HepG2 (cell line): ENCODE results near the gene TCAIM. TPM values are rescaled to one million over a fixed set of nuclear protein-coding genes. Genes with fewer than 3 reads are reported as not detected.

Experiments used
- AKNA ChIP-seq: sonication (generic); formaldehyde crosslinking; IDR thresholded peaks from 2 replicates; pipeline ENCODE4 v1.4.0; 2020; ENCODE audit warnings: missing genetic modification reagents, borderline replicate concordance
- BORCS8-MEF2B ChIP-seq: sonication (generic); formaldehyde crosslinking; IDR thresholded peaks from 2 replicates; pipeline ENCODE4 v1.8.0; 2022; ENCODE audit warnings: mild to moderate bottlenecking, missing genetic modification reagents
- CREB1 ChIP-seq, 2 experiments: fragments of 450-650 bp in 1 of 2; IDR thresholded peaks; 2 replicates each; pipeline ENCODE4 v1.6.1; 2016 to 2017; ENCODE audit warnings: control low read depth in 1 of 2, mild to moderate bottlenecking in 1 of 2, missing compliant biosample characterization in 1 of 2, missing genetic modification characterization in 1 of 2
- HHEX ChIP-seq: IDR thresholded peaks from 2 replicates; pipeline ENCODE4 v1.6.1; 2016; ENCODE audit warnings: control low read depth
- HMGXB4 ChIP-seq, 2 experiments: sonication (generic) in 1 of 2; formaldehyde crosslinking in 1 of 2; IDR thresholded peaks; 2 replicates each; pipeline versions ENCODE4 v1.4.0 to v1.6.1; 2018 to 2020; ENCODE audit warnings: missing genetic modification reagents in 2 of 2, borderline replicate concordance in 1 of 2, low read depth in 1 of 2, mild to moderate bottlenecking in 1 of 2, missing biosample characterization in 1 of 2
- HOXD1 ChIP-seq: sonication (generic); formaldehyde crosslinking; IDR thresholded peaks from 2 replicates; pipeline ENCODE4 v1.5.0; 2020; ENCODE audit warnings: missing genetic modification reagents
- JUNB ChIP-seq: sonication (generic); formaldehyde crosslinking; IDR thresholded peaks from 2 replicates; pipeline ENCODE4 v1.8.0; 2022; ENCODE audit warnings: missing genetic modification reagents, mild to moderate bottlenecking, borderline replicate concordance
- KDM6A ChIP-seq: IDR thresholded peaks from 2 replicates; pipeline ENCODE4 v1.6.1; 2016; ENCODE audit warnings: low read depth
- KLF13 ChIP-seq: sonication (generic); formaldehyde crosslinking; IDR thresholded peaks from 2 replicates; pipeline ENCODE4 v1.4.0; 2020; ENCODE audit warnings: mild to moderate bottlenecking, missing genetic modification reagents
- MAFK ChIP-seq, 2 experiments: IDR thresholded peaks in 1 of 2; conservative IDR thresholded peaks in 1 of 2; 2 replicates each; pipeline ENCODE4 v1.6.1; 2011; ENCODE audit warnings: improper control_type of control experiment in 2 of 2, low read length in 2 of 2
- SMAD3 ChIP-seq: sonication (generic); formaldehyde crosslinking; IDR thresholded peaks from 2 replicates; pipeline ENCODE4 v1.4.0; 2020; ENCODE audit warnings: missing genetic modification reagents
- TEAD2 ChIP-seq: sonication (generic); formaldehyde crosslinking; IDR thresholded peaks from 2 replicates; pipeline ENCODE4 v1.9.0; 2021; ENCODE audit warnings: missing genetic modification reagents
- ZBTB14 ChIP-seq: sonication (generic); formaldehyde crosslinking; IDR thresholded peaks from 2 replicates; pipeline ENCODE4 v1.4.0; 2020; ENCODE audit warnings: missing genetic modification reagents
- ZNF263 ChIP-seq: sonication (generic); formaldehyde crosslinking; IDR thresholded peaks from 2 replicates; pipeline ENCODE4 v1.4.0; 2020; ENCODE audit warnings: missing genetic modification reagents
- ZNF331 ChIP-seq: sonication (generic); formaldehyde crosslinking; IDR thresholded peaks from 2 replicates; pipeline ENCODE4 v1.4.0; 2020; ENCODE audit warnings: missing genetic modification reagents
- ZNF788 ChIP-seq: sonication (generic); formaldehyde crosslinking; IDR thresholded peaks from 2 replicates; pipeline ENCODE4 v1.5.0; 2020; ENCODE audit warnings: mild to moderate bottlenecking, missing genetic modification reagents, borderline replicate concordance
- ZNF841 ChIP-seq: sonication (generic); formaldehyde crosslinking; IDR thresholded peaks from 2 replicates; pipeline ENCODE4 v1.8.1; 2023; ENCODE audit warnings: missing genetic modification reagents, borderline replicate concordance
- polyA plus RNA-seq, 8 experiments: library from polyadenylated mRNA; depleted of rRNA in 3 of 8; stranded (reverse) in 7 of 8; unstranded in 1 of 8; fragments of >200 nt; fragmentation: Illumina TruSeq in 4 of 8; extraction: Trizol in 4 of 8; gene quantifications; 2 replicates each; pipeline versions ENCODE4 v1.2.1 to v1.2.3, GENCODE V29; 2011 to 2016; ENCODE audit warnings: low read depth in 4 of 8, missing spikeins in 1 of 8, mixed read lengths in 1 of 8; ENCODE audit not compliant: insufficient read depth in 1 of 8
- total RNA-seq, 5 experiments: library from RNA; depleted of rRNA; stranded (reverse); fragments of >200 nt; fragmentation: Illumina TruSeq; extraction: Trizol; gene quantifications; 2 replicates each; pipeline ENCODE4 v1.2.3, GENCODE V29; 2016; ENCODE audit warnings: low read depth in 1 of 5
- TF ChIP-seq, protein P1 (sequence below): sonication (generic); formaldehyde crosslinking; IDR thresholded peaks from 2 replicates; pipeline ENCODE4 v1.5.0; 2020; ENCODE audit warnings: missing genetic modification reagents
- TF ChIP-seq, protein P2 (sequence below): sonication (generic); formaldehyde crosslinking; IDR thresholded peaks from 2 replicates; pipeline ENCODE4 v1.9.0; 2021; ENCODE audit warnings: missing genetic modification reagents, mild to moderate bottlenecking, borderline replicate concordance

The TCAIM gene
- total and polyA plus RNA-seq, 2 of the 13 experiments (the other 11 are each of a cell fraction or from before 2014, with no cell fraction given) = 16.9 to 22.6 TPM

GRCh38 chr3:44439499-44440295 is 101.1 kb downstream of the TCAIM start (continued):
- TF ChIP-seq CREB1 (IDR thresholded peaks at IDR 0.05) (peak; percentile 67), CREB1 (CRISPR knock-in tag; IDR thresholded peaks at IDR 0.05) (peak; percentile 92), ZBTB14 (CRISPR knock-in tag) (no peak), ZNF841 (CRISPR knock-in tag) (no peak), ZNF331 (peak; percentile 82; the same call in 1 of the 2 replicates), KDM6A (peak; percentile 94), TEAD2 (CRISPR knock-in tag) (no peak), SMAD3 (CRISPR knock-in tag) (peak; percentile 97), JUNB (CRISPR knock-in tag) (no peak), KLF13 (no peak), ZNF263 (peak; percentile 49), AKNA (CRISPR knock-in tag) (no peak), HHEX (peak; percentile 62; the same call in 1 of the 2 replicates), HOXD1 (CRISPR knock-in tag) (peak; percentile 58; the same call in 1 of the 2 replicates), HMGXB4 (CRISPR knock-in tag; IDR thresholded peaks at IDR 0.05; ENCODE audit: borderline replicate concordance in 1 of 2, low read depth in 1 of 2) (peak; percentile 44 to 54; a peak in 2 of 4 replicates), ZNF788 (CRISPR knock-in tag) (peak; percentile 89; the same call in 1 of the 2 replicates), MAFK (conservative IDR thresholded peaks at IDR 0.05 in 1 of 2, IDR thresholded peaks at IDR 0.05 in 1 of 2; ENCODE audit: low read length in 2 of 2) (peak; percentile 91 to 95), BORCS8-MEF2B (CRISPR knock-in tag) (peak; percentile 66)
- TF ChIP-seq, protein P1, sequence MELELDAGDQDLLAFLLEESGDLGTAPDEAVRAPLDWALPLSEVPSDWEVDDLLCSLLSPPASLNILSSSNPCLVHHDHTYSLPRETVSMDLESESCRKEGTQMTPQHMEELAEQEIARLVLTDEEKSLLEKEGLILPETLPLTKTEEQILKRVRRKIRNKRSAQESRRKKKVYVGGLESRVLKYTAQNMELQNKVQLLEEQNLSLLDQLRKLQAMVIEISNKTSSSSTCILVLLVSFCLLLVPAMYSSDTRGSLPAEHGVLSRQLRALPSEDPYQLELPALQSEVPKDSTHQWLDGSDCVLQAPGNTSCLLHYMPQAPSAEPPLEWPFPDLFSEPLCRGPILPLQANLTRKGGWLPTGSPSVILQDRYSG = no peak
- TF ChIP-seq, protein P2, sequence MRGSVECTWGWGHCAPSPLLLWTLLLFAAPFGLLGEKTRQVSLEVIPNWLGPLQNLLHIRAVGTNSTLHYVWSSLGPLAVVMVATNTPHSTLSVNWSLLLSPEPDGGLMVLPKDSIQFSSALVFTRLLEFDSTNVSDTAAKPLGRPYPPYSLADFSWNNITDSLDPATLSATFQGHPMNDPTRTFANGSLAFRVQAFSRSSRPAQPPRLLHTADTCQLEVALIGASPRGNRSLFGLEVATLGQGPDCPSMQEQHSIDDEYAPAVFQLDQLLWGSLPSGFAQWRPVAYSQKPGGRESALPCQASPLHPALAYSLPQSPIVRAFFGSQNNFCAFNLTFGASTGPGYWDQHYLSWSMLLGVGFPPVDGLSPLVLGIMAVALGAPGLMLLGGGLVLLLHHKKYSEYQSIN (CRISPR knock-in tag) = no peak
